NCI-H146 treated with DMSO at 0.1 percent for 48 hours (cell line): Measurements from ENCODE around the gene LSM6.

Experiments
- DNase-seq: peaks from one replicate; lab custom pipeline; 2025; ENCODE audit not compliant: unreplicated experiment; lab: John Stamatoyannopoulos, UW

LSM6 gene

DNA sequence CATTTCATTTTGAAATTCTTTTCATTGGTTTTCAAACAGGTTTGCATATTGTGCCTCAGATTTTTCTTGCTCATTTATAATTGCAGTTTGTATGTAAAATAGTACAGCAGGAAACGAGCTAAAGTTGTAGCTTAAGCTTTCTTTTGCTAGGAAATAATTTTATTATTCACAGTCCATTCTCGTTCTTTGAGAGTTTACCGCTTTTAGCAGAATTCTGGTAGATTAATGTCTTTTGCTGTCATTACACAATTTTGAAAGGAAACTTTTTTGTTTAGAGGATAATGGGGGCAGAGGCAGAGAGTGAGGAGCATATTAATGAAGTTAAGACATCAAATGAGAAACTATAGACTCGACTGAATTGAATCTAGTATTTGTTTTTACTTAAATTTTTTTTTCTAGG is 10.5 kb downstream of the LSM6 start:
- DNase-seq = no peak

GRCh38 chr4:146186596-146186995 is 11.1 kb downstream of the LSM6 start:
- DNase-seq = no peak

- no peak for DNase-seq
Measured at GRCh38 chr4:146190456-146190855, 14.9 kb downstream of the LSM6 start.

- no peak for DNase-seq
Measured at GRCh38 chr4:146191766-146192458, 16.4 kb downstream of the LSM6 start.

DNA sequence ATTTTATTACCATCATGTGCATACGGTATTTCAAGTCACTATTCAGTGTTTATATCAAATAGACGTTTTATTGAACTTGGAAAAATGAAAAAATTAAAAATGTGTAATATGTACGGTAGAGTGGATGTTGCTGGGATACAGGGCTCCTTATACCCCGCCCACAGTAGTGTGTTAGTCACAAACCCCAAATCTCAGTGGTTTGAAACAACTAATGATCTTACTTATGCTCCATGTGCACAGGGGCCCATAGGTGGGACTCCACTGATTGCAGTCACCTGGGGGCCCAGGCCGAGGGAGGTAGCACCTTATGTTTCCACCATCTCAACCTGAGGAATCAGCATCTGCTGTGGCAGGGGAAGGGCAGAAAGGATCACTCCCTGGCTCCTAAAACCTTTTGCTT is 18.1 kb downstream of the LSM6 start:
- DNase-seq = no peak

GRCh38 chr4:146194212-146194611 is 18.7 kb downstream of the LSM6 start:
- no peak for DNase-seq

DNA sequence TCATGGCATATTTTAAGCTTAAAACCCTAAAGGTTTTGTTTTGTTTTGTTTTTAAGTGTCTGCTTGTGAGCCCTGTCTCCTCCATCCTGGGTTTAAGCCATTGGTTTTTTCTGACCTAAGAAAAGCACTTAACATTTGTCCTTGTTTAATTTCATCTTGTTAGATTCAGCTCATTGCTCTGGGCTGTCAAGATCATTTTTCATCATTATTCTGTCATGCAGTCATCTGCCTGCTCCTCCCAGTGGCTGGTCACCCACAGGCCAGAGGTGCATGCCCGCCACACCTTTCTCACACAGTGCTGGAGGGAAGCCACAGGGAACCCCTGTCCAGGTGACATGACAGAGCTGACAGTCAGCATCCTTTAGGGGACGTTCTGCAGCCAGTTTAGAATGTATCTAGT is 27.1 kb downstream of the LSM6 start:
- no peak for DNase-seq

DNA sequence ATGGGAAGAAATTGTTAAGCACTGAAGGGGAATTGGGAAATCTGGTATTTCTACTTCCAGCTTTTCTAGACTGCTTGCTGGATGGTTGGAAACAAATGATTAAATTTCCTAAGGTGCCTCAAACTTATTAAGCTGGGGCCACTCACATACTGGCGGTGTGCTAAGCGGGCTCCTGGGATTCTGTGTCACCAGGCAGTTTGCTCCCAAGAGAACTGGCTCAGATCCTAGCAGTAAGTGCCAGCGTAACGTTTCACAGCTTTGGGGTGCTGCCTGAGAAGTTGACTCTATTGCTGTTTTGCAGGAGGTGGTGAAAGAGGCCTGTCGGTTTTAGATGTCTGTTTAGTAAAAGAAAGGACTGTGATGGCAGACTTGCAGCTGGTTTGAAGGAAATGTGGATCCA is 31.9 kb downstream of the LSM6 start:
- no peak for DNase-seq

DNA sequence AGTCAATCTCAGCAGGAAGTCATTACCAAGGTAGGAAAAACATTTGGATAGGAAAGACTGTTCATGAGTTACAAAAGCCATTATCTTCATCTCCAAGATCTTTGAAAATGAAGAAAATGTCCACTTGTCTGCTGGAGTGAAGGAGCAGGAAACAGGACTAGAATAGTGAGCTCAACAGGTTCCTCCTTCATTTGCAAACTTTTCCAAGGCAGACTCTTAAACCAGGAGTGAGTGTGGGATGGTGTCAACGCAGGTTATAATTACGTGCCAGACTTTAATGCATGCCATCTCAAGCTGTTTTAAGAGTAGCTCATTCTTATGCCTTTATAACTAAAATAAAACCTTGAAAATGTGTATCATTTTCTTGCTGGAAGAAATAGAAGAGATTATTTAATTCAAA is 35.4 kb downstream of the LSM6 start:
- no peak for DNase-seq

GRCh38 chr4:146211440-146211839 is 35.9 kb downstream of the LSM6 start:
- no peak for DNase-seq

- DNase-seq = no peak
Measured at GRCh38 chr4:146212781-146213180, 37.3 kb downstream of the LSM6 start.

- no peak for DNase-seq
Measured at GRCh38 chr4:146214238-146214637, 38.7 kb downstream of the LSM6 start, which contains the start of gene REELD1. REELD1 (plus strand) TSS chr4:146214538; CDS start chr4:146216953, 2,415 bp downstream.

GRCh38 chr4:146222313-146222712 is 46.8 kb downstream of the LSM6 start:
- DNase-seq = no peak

DNA sequence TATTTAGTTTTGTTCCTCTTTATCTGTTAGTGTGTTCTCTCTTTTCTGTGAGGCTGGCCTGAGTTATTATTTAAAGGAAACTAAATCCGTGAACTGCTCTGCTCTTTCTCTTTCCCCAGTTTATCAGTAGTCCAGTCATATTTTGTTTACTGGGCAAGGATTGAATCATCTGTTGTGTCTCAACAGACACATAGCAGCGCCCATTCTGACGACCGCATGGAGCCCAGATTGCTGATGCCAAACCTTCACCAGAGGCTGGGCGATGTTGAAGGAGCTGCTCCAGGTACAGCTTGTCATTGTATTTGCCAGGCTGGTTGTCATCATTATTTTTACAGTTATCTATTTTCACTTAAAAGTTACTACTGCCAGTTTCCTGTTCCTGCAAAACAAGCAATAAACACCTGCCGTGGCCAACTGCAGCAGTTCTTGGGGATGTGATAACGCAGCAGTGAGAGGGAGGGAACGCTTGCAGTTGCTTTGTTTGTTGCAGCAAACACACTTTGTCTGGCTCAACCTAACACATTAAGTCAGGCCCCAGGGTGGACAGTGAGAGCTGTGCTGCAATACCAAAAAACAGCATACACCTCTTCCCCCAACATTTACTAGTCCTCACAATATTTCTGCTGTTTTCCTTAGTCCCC is 48.9 kb downstream of the LSM6 start:
- DNase-seq = no peak

DNA sequence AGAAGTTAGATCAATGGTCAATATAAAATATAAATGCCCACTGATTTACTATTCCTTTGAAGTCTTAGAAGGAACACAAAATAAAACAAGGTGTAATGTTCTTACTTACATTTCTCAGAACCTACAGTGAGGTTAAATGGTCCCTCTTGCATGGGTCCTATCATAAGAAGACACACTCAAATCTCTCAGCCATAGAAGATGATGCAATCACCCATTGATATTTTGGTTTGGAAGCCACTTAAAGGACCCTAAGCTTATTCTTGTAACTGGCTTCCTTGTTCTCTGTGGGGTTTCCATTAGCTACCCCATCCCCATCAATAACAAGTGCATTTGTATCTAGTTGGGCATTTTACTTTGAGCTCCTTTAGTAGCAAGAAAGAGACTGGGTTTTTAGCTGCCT is 53.9 kb downstream of the LSM6 start:
- no peak for DNase-seq

DNA sequence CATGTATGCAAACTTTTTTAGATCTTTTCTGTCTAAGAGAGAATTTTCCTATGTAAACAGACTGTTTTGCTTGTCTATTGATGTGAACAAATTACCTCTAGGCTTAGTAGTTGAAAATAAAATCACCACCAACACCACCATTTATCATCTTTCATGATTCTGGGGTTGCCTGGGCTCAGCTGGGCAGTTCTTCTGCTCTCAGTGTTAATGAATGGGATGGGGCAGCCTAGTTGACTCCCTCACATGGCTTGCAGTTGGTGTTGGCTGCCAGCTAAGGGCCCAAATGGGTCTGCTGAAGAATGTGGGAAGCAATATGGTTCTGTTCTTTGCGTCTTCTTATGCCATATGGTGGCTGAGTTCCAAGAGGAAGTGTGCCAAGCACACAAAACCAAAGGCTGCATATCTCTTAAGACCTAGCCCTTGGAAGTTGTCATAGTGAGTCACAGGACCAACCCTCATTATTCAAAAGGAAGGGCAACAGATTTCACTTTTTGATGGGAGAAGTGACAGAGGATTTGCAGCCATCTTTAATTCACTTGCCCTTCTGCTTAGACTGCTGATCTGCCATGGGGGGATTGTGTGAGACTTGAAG is 56.7 kb downstream of the LSM6 start:
- no peak for DNase-seq

DNA sequence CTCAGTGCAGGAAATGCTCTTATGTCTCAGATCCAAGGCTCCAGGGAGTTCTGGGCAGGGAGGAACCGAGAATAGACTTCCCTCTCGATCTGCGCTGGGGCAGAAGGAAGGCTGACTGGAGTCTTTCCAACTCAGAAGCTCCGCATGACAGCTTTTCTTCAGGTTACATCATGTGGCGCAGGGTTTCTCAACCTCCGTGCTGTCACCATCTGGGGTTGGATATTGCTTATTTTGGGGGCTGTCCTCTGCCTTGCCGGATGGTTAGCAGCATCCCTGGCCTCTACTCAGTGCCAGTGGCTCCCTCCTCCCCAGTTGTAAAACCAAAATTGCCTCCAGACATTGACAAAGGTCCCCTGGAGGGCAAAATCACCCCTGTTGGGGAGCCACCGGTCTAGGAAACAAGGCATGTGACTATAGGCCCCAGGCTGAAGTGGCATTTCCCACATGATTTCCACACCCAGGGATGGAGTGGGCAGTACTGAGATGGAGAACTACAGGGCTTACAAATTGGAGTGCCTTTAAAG is 60.2 kb downstream of the LSM6 start:
- DNase-seq = no peak

- DNase-seq = no peak
Measured at GRCh38 chr4:146236216-146236615, 60.7 kb downstream of the LSM6 start.

GRCh38 chr4:146237092-146237491 is 61.6 kb downstream of the LSM6 start:
- no peak for DNase-seq

GRCh38 chr4:146238107-146238506 is 62.6 kb downstream of the LSM6 start:
- no peak for DNase-seq
